Nephron (organoid): ENCODE results near the gene OSBPL10.

Source experiments
- H3K27ac Mint-ChIP-seq, 3 experiments: 2 replicates each; pipeline ENCODE4 v1.8.0; 2020; ENCODE audit warnings: mixed read lengths in 3 of 3, mild to moderate bottlenecking in 2 of 3, moderate library complexity in 1 of 3
- H3K27me3 Mint-ChIP-seq: 2 replicates; pipeline ENCODE4 v1.8.0; 2021; ENCODE audit warnings: low read depth, mild to moderate bottlenecking, moderate library complexity, mixed read lengths
- H3K36me3 Mint-ChIP-seq: 2 replicates; pipeline ENCODE4 v1.8.0; 2020; ENCODE audit warnings: low read depth, mixed read lengths
- H3K4me1 Mint-ChIP-seq: 2 replicates; pipeline ENCODE4 v1.8.0; 2020; ENCODE audit warnings: mixed read lengths
- H3K4me3 Mint-ChIP-seq, 3 experiments: 2 replicates each; pipeline ENCODE4 v1.8.0; 2020; ENCODE audit warnings: mild to moderate bottlenecking in 3 of 3, mixed read lengths in 3 of 3, moderate library complexity in 2 of 3
- H3K9me3 Mint-ChIP-seq: 2 replicates; pipeline ENCODE4 v1.8.0; 2020; ENCODE audit warnings: mixed read lengths
- CTCF ChIP-seq, 3 experiments: fragments of 200-600 bp; sonication (generic); IDR thresholded peaks; one replicate each; pipeline ENCODE4 v1.5.0; 2021; ENCODE audit warnings: antibody characterized with exemption in 3 of 3; ENCODE audit not compliant: unreplicated experiment in 3 of 3

OSBPL10 gene

GRCh38 chr3:31636049-31636448 lies 345.0 kb downstream of the OSBPL10 start:
- Mint-ChIP-seq H3K27ac (peak overlapping the region in 1 of 3 experiments; percentile 43), H3K4me3 (no peak overlapping the region), H3K4me1 (no peaks in the 10 kb centered on the region), H3K36me3 (peaks cover 61% of the 10 kb centered on the region), H3K9me3 (no peaks in the 10 kb centered on the region), H3K27me3 (no peaks in the 10 kb centered on the region)
- TF ChIP-seq CTCF (IDR thresholded peaks at IDR 0.05; ENCODE audit: unreplicated experiment in 3 of 3): no peak

- Mint-ChIP-seq H3K36me3 (peaks cover 61% of the 10 kb centered on the region), H3K4me1 (no peaks in the 10 kb centered on the region), H3K4me3 (no peak overlapping the region), H3K9me3 (no peaks in the 10 kb centered on the region), H3K27me3 (no peaks in the 10 kb centered on the region), H3K27ac (peak overlapping the region in 2 of 3 experiments; percentile 22 to 43)
- TF ChIP-seq CTCF (IDR thresholded peaks at IDR 0.05; ENCODE audit: unreplicated experiment in 3 of 3): no peak
Measured at GRCh38 chr3:31635545-31635944, 345.5 kb downstream of the OSBPL10 start.

- Mint-ChIP-seq H3K27ac (no peak overlapping the region), H3K27me3 (no peaks in the 10 kb centered on the region), H3K4me3 (no peak overlapping the region), H3K36me3 (peaks cover 67% of the 10 kb centered on the region), H3K9me3 (no peaks in the 10 kb centered on the region), H3K4me1 (no peaks in the 10 kb centered on the region)
- no peak for TF ChIP-seq CTCF (IDR thresholded peaks at IDR 0.05; ENCODE audit: unreplicated experiment in 3 of 3)
Measured at GRCh38 chr3:31634476-31634875, 346.6 kb downstream of the OSBPL10 start.

- no peak overlapping the region for H3K4me3 Mint-ChIP-seq
- peaks cover 84% of the 10 kb centered on the region for H3K36me3 Mint-ChIP-seq
- no peaks in the 10 kb centered on the region for H3K9me3 Mint-ChIP-seq
- TF ChIP-seq CTCF (IDR thresholded peaks at IDR 0.05; ENCODE audit: unreplicated experiment in 3 of 3): no peak
- H3K27me3 Mint-ChIP-seq: no peaks in the 10 kb centered on the region
- H3K27ac Mint-ChIP-seq: no peak overlapping the region
- no peaks in the 10 kb centered on the region for H3K4me1 Mint-ChIP-seq
Measured at GRCh38 chr3:31629054-31629453, 352.0 kb downstream of the OSBPL10 start.

GRCh38 chr3:31625358-31625757 lies 355.7 kb downstream of the OSBPL10 start:
- peaks cover 80% of the 10 kb centered on the region for H3K36me3 Mint-ChIP-seq
- no peaks in the 10 kb centered on the region for H3K4me1 Mint-ChIP-seq
- TF ChIP-seq CTCF (IDR thresholded peaks at IDR 0.05; ENCODE audit: unreplicated experiment in 3 of 3): no peak
- no peak overlapping the region for H3K4me3 Mint-ChIP-seq
- no peaks in the 10 kb centered on the region for H3K27me3 Mint-ChIP-seq
- no peaks in the 10 kb centered on the region for H3K9me3 Mint-ChIP-seq
- no peak overlapping the region for H3K27ac Mint-ChIP-seq

- Mint-ChIP-seq H3K27me3 (no peaks in the 10 kb centered on the region), H3K4me3 (no peak overlapping the region), H3K27ac (no peak overlapping the region), H3K9me3 (no peaks in the 10 kb centered on the region), H3K4me1 (no peaks in the 10 kb centered on the region), H3K36me3 (peaks cover 77% of the 10 kb centered on the region)
- no peak for TF ChIP-seq CTCF (IDR thresholded peaks at IDR 0.05; ENCODE audit: unreplicated experiment in 3 of 3)
Measured at GRCh38 chr3:31624083-31624709, 356.9 kb downstream of the OSBPL10 start.
